Measurements from ENCODE around the gene TANGO2.

TANGO2 gene

DNA sequence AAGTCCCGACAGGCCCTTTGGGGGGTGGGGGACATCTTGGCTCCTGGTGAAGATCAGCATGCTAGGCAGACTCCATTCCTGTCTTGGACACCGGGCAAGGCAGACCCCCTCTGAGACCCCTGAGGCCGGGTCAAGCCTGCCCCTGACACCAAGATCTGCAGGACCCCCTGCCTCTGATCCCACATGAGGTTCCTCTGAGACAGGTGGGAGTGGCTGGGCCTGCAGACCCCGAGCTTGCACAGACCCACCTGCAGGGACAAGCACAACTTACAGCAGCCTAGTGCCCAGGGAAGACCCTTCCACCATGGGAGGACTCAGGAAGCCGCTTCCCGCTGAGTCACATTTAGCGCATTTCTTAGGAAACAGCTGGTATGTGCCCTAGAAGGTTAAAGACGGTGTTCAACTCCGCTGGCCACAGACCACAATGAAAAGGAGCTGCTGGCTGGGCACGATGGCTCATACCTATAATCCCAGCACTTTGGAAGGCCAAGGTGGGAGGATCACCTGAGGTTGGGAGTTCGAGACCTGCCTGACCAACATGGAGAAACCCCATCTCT lies 19.8 kb upstream of the TANGO2 start:
- Histone ChIP-seq H3K4ac (ENCODE audit: low read depth in 1 of 2, low read length in 2 of 2) (no peak overlapping the region), H3K23ac (ENCODE audit: low read length in 2 of 2) (no peak overlapping the region), H2BK12ac (ENCODE audit: low read length in 2 of 2) (no peak overlapping the region), H3K4me1 (ENCODE audit: control insufficient read depth, insufficient read depth, low read depth, low read length) (peaks cover 48% of the 10 kb centered on the region), H3K27ac (ENCODE audit: low read length, poor library complexity, severe bottlenecking) (no peak overlapping the region), H3K9me3 (ENCODE audit: control insufficient read depth, low read length) (peaks cover 22% of the 10 kb centered on the region), H2BK5ac (ENCODE audit: low read depth, low read length, poor library complexity, severe bottlenecking) (no peak overlapping the region), H4K91ac (ENCODE audit: low read length) (no peak overlapping the region), H2BK120ac (ENCODE audit: low read depth, low read length) (no peak overlapping the region), H3K27me3 (ENCODE audit: control insufficient read depth in 1 of 2, insufficient read depth in 1 of 2, low read length in 2 of 2) (peaks cover 0 to 25% of the 10 kb centered on the region in 2 experiments), H2AK5ac (ENCODE audit: low read length, severe bottlenecking) (no peak overlapping the region), H3K79me1 (replicated peaks; ENCODE audit: low read length, poor library complexity, severe bottlenecking) (no peaks in the 10 kb centered on the region), H2AFZ (ENCODE audit: low read depth, low read length) (no peak overlapping the region), H3K4me2 (ENCODE audit: low read length, poor library complexity, severe bottlenecking) (no peak overlapping the region), H3K18ac (ENCODE audit: low read depth in 1 of 2, low read length in 2 of 2) (no peak overlapping the region), H4K8ac (ENCODE audit: low read length) (no peak overlapping the region), H3K36me3 (ENCODE audit: control insufficient read depth in 1 of 2, insufficient read depth in 2 of 2, low read depth in 1 of 2, low read length in 2 of 2) (no peaks in the 10 kb centered on the region), H3K9ac (ENCODE audit: low read length) (no peak overlapping the region), H3K4me3 (ENCODE audit: insufficient read depth in 1 of 2, low read depth in 1 of 2, low read length in 2 of 2) (no peak overlapping the region), H2BK15ac (ENCODE audit: low read depth, poor library complexity, severe bottlenecking) (no peak overlapping the region), H3K14ac (ENCODE audit: low read length in 2 of 2) (no peak overlapping the region)
- WGBS = 77% methylated on average over 10 of the region's 11 CpGs
- peak; percentile 49 for DNase-seq

GRCh38 chr22:20002128-20002527 lies 18.8 kb upstream of the TANGO2 start:
- H3K14ac ChIP-seq (ENCODE audit: low read length in 2 of 2) = no peak overlapping the region
- H3K79me1 ChIP-seq (replicated peaks; ENCODE audit: low read length, poor library complexity, severe bottlenecking) = no peaks in the 10 kb centered on the region
- no peak overlapping the region for H3K4me2 ChIP-seq (ENCODE audit: low read length, poor library complexity, severe bottlenecking)
- DNase-seq = no peak
- peaks cover 44% of the 10 kb centered on the region for H3K4me1 ChIP-seq (ENCODE audit: control insufficient read depth, insufficient read depth, low read depth, low read length)
- H2BK5ac ChIP-seq (ENCODE audit: low read depth, low read length, poor library complexity, severe bottlenecking) = no peak overlapping the region
- H2BK12ac ChIP-seq (ENCODE audit: low read length in 2 of 2) = no peak overlapping the region
- no peak overlapping the region for H4K8ac ChIP-seq (ENCODE audit: low read length)
- no peak overlapping the region for H3K4me3 ChIP-seq (ENCODE audit: insufficient read depth in 1 of 2, low read depth in 1 of 2, low read length in 2 of 2)
- H3K18ac ChIP-seq (ENCODE audit: low read depth in 1 of 2, low read length in 2 of 2) = no peak overlapping the region
- H3K9ac ChIP-seq (ENCODE audit: low read length) = no peak overlapping the region
- H3K27ac ChIP-seq (ENCODE audit: low read length, poor library complexity, severe bottlenecking) = no peak overlapping the region
- H2BK120ac ChIP-seq (ENCODE audit: low read depth, low read length) = no peak overlapping the region
- H3K36me3 ChIP-seq (ENCODE audit: control insufficient read depth in 1 of 2, insufficient read depth in 2 of 2, low read depth in 1 of 2, low read length in 2 of 2) = no peaks in the 10 kb centered on the region
- no peak overlapping the region for H3K4ac ChIP-seq (ENCODE audit: low read depth in 1 of 2, low read length in 2 of 2)
- no peak overlapping the region for H2AK5ac ChIP-seq (ENCODE audit: low read length, severe bottlenecking)
- no peak overlapping the region for H3K23ac ChIP-seq (ENCODE audit: low read length in 2 of 2)
- peaks cover 22% of the 10 kb centered on the region for H3K9me3 ChIP-seq (ENCODE audit: control insufficient read depth, low read length)
- no peak overlapping the region for H2AFZ ChIP-seq (ENCODE audit: low read depth, low read length)
- WGBS = 34% methylated on average over 8 of the region's 9 CpGs
- no peak overlapping the region for H2BK15ac ChIP-seq (ENCODE audit: low read depth, poor library complexity, severe bottlenecking)
- H4K91ac ChIP-seq (ENCODE audit: low read length) = no peak overlapping the region
- H3K27me3 ChIP-seq (ENCODE audit: control insufficient read depth in 1 of 2, insufficient read depth in 1 of 2, low read length in 2 of 2) = peaks cover 0 to 17% of the 10 kb centered on the region in 2 experiments

DNA sequence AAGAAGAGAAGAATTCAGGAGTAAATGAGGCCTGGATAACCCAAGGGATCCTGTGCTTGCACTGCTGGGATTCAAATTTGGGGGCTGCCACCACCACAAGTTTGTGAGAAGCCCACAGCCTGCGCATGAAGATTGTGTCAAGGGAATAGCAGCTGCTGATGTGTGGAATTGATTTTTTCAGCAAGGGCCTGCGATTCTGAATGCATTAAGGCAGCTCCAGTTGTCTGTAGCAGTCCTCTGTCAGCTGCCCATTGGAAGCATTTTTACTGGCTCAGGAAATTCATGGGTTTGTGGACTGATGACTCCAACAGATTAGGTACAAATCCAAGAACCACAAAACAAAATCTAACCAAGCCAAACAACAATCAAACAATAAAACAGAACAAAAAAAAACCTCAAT lies 18.3 kb upstream of the TANGO2 start:
- H2BK120ac ChIP-seq (ENCODE audit: low read depth, low read length) = no peak overlapping the region
- H3K4me2 ChIP-seq (ENCODE audit: low read length, poor library complexity, severe bottlenecking) = no peak overlapping the region
- no peak overlapping the region for H2BK15ac ChIP-seq (ENCODE audit: low read depth, poor library complexity, severe bottlenecking)
- H3K14ac ChIP-seq (ENCODE audit: low read length in 2 of 2) = no peak overlapping the region
- H2BK5ac ChIP-seq (ENCODE audit: low read depth, low read length, poor library complexity, severe bottlenecking) = no peak overlapping the region
- H2AK5ac ChIP-seq (ENCODE audit: low read length, severe bottlenecking) = no peak overlapping the region
- H3K4me3 ChIP-seq (ENCODE audit: insufficient read depth in 1 of 2, low read depth in 1 of 2, low read length in 2 of 2) = no peak overlapping the region
- peaks cover 41% of the 10 kb centered on the region for H3K4me1 ChIP-seq (ENCODE audit: control insufficient read depth, insufficient read depth, low read depth, low read length)
- 95% methylated on average over 2 of the region's 2 CpGs for WGBS
- H3K27me3 ChIP-seq (ENCODE audit: control insufficient read depth in 1 of 2, insufficient read depth in 1 of 2, low read length in 2 of 2) = peaks cover 0 to 12% of the 10 kb centered on the region in 2 experiments
- no peak overlapping the region for H3K18ac ChIP-seq (ENCODE audit: low read depth in 1 of 2, low read length in 2 of 2)
- peaks cover 22% of the 10 kb centered on the region for H3K9me3 ChIP-seq (ENCODE audit: control insufficient read depth, low read length)
- H3K79me1 ChIP-seq (replicated peaks; ENCODE audit: low read length, poor library complexity, severe bottlenecking) = no peaks in the 10 kb centered on the region
- no peak overlapping the region for H2BK12ac ChIP-seq (ENCODE audit: low read length in 2 of 2)
- no peak overlapping the region for H4K8ac ChIP-seq (ENCODE audit: low read length)
- no peak overlapping the region for H3K9ac ChIP-seq (ENCODE audit: low read length)
- no peak overlapping the region for H4K91ac ChIP-seq (ENCODE audit: low read length)
- no peak overlapping the region for H3K23ac ChIP-seq (ENCODE audit: low read length in 2 of 2)
- no peak for DNase-seq
- no peaks in the 10 kb centered on the region for H3K36me3 ChIP-seq (ENCODE audit: control insufficient read depth in 1 of 2, insufficient read depth in 2 of 2, low read depth in 1 of 2, low read length in 2 of 2)
- H3K27ac ChIP-seq (ENCODE audit: low read length, poor library complexity, severe bottlenecking) = no peak overlapping the region
- no peak overlapping the region for H2AFZ ChIP-seq (ENCODE audit: low read depth, low read length)
- H3K4ac ChIP-seq (ENCODE audit: low read depth in 1 of 2, low read length in 2 of 2) = no peak overlapping the region

DNA sequence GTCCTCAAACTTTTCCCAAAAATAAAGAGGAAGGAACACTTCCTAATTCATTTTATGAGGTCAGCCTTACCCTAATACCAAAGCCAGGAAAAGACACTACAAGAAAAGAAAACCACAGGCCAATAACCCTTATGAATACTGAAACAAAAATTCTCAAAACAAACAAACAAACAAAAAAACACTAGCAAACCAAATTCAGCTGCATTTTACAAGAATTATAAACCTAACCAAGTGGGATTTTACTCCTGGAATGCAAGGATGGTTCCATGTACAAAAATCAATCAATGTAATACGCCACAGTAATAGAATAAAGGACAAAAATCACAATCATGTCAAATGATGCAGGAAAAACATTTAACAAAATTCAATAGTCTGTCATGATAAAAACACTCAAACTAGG lies 17.6 kb upstream of the TANGO2 start:
- Histone ChIP-seq H3K27me3 (ENCODE audit: control insufficient read depth in 1 of 2, insufficient read depth in 1 of 2, low read length in 2 of 2) (peaks cover 0 to 6% of the 10 kb centered on the region in 2 experiments), H3K27ac (ENCODE audit: low read length, poor library complexity, severe bottlenecking) (no peak overlapping the region), H2BK15ac (ENCODE audit: low read depth, poor library complexity, severe bottlenecking) (no peak overlapping the region), H3K4me1 (ENCODE audit: control insufficient read depth, insufficient read depth, low read depth, low read length) (peaks cover 36% of the 10 kb centered on the region), H3K36me3 (ENCODE audit: control insufficient read depth in 1 of 2, insufficient read depth in 2 of 2, low read depth in 1 of 2, low read length in 2 of 2) (no peaks in the 10 kb centered on the region), H3K4me3 (ENCODE audit: insufficient read depth in 1 of 2, low read depth in 1 of 2, low read length in 2 of 2) (no peak overlapping the region), H3K9ac (ENCODE audit: low read length) (no peak overlapping the region), H2BK120ac (ENCODE audit: low read depth, low read length) (no peak overlapping the region), H2BK5ac (ENCODE audit: low read depth, low read length, poor library complexity, severe bottlenecking) (no peak overlapping the region), H3K18ac (ENCODE audit: low read depth in 1 of 2, low read length in 2 of 2) (no peak overlapping the region), H3K23ac (ENCODE audit: low read length in 2 of 2) (no peak overlapping the region), H3K4me2 (ENCODE audit: low read length, poor library complexity, severe bottlenecking) (no peak overlapping the region), H2BK12ac (ENCODE audit: low read length in 2 of 2) (no peak overlapping the region), H4K8ac (ENCODE audit: low read length) (no peak overlapping the region), H4K91ac (ENCODE audit: low read length) (no peak overlapping the region), H2AFZ (ENCODE audit: low read depth, low read length) (no peak overlapping the region), H3K9me3 (ENCODE audit: control insufficient read depth, low read length) (peaks cover 22% of the 10 kb centered on the region), H2AK5ac (ENCODE audit: low read length, severe bottlenecking) (no peak overlapping the region), H3K79me1 (replicated peaks; ENCODE audit: low read length, poor library complexity, severe bottlenecking) (no peaks in the 10 kb centered on the region), H3K14ac (ENCODE audit: low read length in 2 of 2) (no peak overlapping the region), H3K4ac (ENCODE audit: low read depth in 1 of 2, low read length in 2 of 2) (no peak overlapping the region)
- WGBS = 100% methylated on average over 1 of the region's 1 CpG
- DNase-seq = no peak

Data from mesenchymal stem cell (in vitro differentiated cells and primary cell).